GM18505 (cell line): ENCODE results near the gene SLC39A11.

Source experiments
- ATAC-seq: cut with Tn5 transposase; IDR thresholded peaks from one replicate; pipeline ENCODE4 v1.9.1; 2021; ENCODE audit not compliant: unreplicated experiment
- POLR2A ChIP-seq: IDR thresholded peaks from 4 replicates; pipeline ENCODE4 v1.6.1; 2011; ENCODE audit warnings: borderline replicate concordance; ENCODE audit not compliant: insufficient read depth, insufficient read length; ENCODE audit errors: extremely low read depth

Gene SLC39A11

GRCh38 chr17:72934927-72935326 lies 157.6 kb downstream of the SLC39A11 start:
- TF ChIP-seq POLR2A, result no peak
- ATAC-seq, result no peak

- peak; percentile 67 for ATAC-seq
- no peak for TF ChIP-seq POLR2A
Observed at GRCh38 chr17:72931635-72932034, 160.9 kb downstream of the SLC39A11 start.

GRCh38 chr17:72931163-72931562 lies 161.3 kb downstream of the SLC39A11 start:
- peak; percentile 56 for ATAC-seq
- no peak for TF ChIP-seq POLR2A

- no peak for ATAC-seq
- no peak for TF ChIP-seq POLR2A
Observed at GRCh38 chr17:72930031-72930430, 162.5 kb downstream of the SLC39A11 start.

- TF ChIP-seq POLR2A, result no peak
- ATAC-seq, result no peak
Observed at GRCh38 chr17:72928454-72929136, 163.9 kb downstream of the SLC39A11 start.

- no peak for TF ChIP-seq POLR2A
Observed at GRCh38 chr17:72927760-72928159, 164.7 kb downstream of the SLC39A11 start.

GRCh38 chr17:72927146-72927545 lies 165.3 kb downstream of the SLC39A11 start:
- TF ChIP-seq POLR2A, result no peak
- no peak for ATAC-seq

More at GRCh38 chr17:72927760-72928159, 164.7 kb downstream of the SLC39A11 start:
- ATAC-seq, result no peak

GRCh38 chr17:72926171-72926570 lies 166.3 kb downstream of the SLC39A11 start:
- ATAC-seq, result no peak
- no peak for TF ChIP-seq POLR2A

GRCh38 chr17:72924196-72924595 lies 168.3 kb downstream of the SLC39A11 start:
- no peak for TF ChIP-seq POLR2A
- ATAC-seq, result no peak

- ATAC-seq, result no peak
- TF ChIP-seq POLR2A, result no peak
Observed at GRCh38 chr17:72922219-72922618, 170.3 kb downstream of the SLC39A11 start.

GRCh38 chr17:72921347-72922054 lies 171.0 kb downstream of the SLC39A11 start:
- no peak for TF ChIP-seq POLR2A
- ATAC-seq, result no peak

GRCh38 chr17:72920513-72920912 lies 172.0 kb downstream of the SLC39A11 start:
- ATAC-seq, result no peak
- TF ChIP-seq POLR2A, result no peak

GRCh38 chr17:72916991-72917390 lies 175.5 kb downstream of the SLC39A11 start:
- ATAC-seq, result no peak

GRCh38 chr17:72915625-72916081 lies 176.8 kb downstream of the SLC39A11 start:
- no peak for ATAC-seq
- no peak for TF ChIP-seq POLR2A

More at GRCh38 chr17:72916991-72917390, 175.5 kb downstream of the SLC39A11 start:
- no peak for TF ChIP-seq POLR2A

- no peak for ATAC-seq
- TF ChIP-seq POLR2A, result no peak
Observed at GRCh38 chr17:72913142-72913682, 179.3 kb downstream of the SLC39A11 start.

GRCh38 chr17:72906306-72906705 lies 186.2 kb downstream of the SLC39A11 start:
- ATAC-seq, result no peak

More at GRCh38 chr17:72906306-72906705, 186.2 kb downstream of the SLC39A11 start:
- no peak for TF ChIP-seq POLR2A
